SKM-1 treated with dmso at 0.1 percent for 144 hours (cell line): Measurements from ENCODE around the gene MOSMO.

Experiments used
- DNase-seq: peaks from one replicate; lab custom pipeline; 2025; ENCODE audit not compliant: unreplicated experiment; lab: John Stamatoyannopoulos, UW

Gene MOSMO

GRCh38 chr16:22132801-22133200 is 124.9 kb downstream of the MOSMO start:
- no peak for DNase-seq
